Fibroblast of mammary gland (primary cell): ENCODE data around the gene RYR1.
A peak's percentile ranks its signal among the peaks of the same experiment; 100 is the strongest.

Experiments
- DNase-seq: peaks from one replicate; pipeline ENCODE4 v3.0.0-alpha.2; 2010; ENCODE audit warnings: low read depth
- H3K4me3 ChIP-seq: 2 replicates; pipeline ENCODE4 v1.5.1; 2011; ENCODE audit warnings: low read depth, mild to moderate bottlenecking, low read length, moderate library complexity; ENCODE audit not compliant: control insufficient read depth
- CTCF ChIP-seq: conservative IDR thresholded peaks from 2 replicates; pipeline ENCODE4 v1.5.1; 2011; ENCODE audit warnings: low read depth, low read length, inconsistent platforms; ENCODE audit not compliant: control insufficient read depth, insufficient read depth

RYR1 gene

GRCh38 chr19:38503077-38503410 lies 69.6 kb downstream of the RYR1 start:
- no peak overlapping the region for H3K4me3 ChIP-seq
- DNase-seq = no peak
- TF ChIP-seq CTCF = no peak

- H3K4me3 ChIP-seq = no peak overlapping the region
- no peak for DNase-seq
- TF ChIP-seq CTCF = no peak
These were observed 72.5 kb downstream of the RYR1 start for GRCh38 chr19:38505958-38506357.

DNA sequence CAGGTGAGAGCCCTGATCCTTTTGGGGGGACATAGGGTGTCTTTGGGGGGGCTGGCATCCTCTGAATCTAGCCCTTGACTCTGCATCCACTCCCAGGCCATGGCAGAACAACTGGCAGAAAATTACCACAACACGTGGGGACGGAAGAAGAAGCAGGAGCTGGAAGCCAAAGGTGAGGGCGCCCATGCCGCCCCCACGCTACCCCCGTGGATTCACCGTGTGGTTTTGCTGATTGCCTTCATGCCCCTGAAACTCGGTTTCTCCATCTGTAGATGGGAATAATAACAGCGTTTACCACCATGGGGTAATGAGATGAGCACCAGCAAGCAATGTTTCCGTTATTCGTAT lies 72.9 kb downstream of the RYR1 start:
- no peak for TF ChIP-seq CTCF
- H3K4me3 ChIP-seq = no peak overlapping the region

DNA sequence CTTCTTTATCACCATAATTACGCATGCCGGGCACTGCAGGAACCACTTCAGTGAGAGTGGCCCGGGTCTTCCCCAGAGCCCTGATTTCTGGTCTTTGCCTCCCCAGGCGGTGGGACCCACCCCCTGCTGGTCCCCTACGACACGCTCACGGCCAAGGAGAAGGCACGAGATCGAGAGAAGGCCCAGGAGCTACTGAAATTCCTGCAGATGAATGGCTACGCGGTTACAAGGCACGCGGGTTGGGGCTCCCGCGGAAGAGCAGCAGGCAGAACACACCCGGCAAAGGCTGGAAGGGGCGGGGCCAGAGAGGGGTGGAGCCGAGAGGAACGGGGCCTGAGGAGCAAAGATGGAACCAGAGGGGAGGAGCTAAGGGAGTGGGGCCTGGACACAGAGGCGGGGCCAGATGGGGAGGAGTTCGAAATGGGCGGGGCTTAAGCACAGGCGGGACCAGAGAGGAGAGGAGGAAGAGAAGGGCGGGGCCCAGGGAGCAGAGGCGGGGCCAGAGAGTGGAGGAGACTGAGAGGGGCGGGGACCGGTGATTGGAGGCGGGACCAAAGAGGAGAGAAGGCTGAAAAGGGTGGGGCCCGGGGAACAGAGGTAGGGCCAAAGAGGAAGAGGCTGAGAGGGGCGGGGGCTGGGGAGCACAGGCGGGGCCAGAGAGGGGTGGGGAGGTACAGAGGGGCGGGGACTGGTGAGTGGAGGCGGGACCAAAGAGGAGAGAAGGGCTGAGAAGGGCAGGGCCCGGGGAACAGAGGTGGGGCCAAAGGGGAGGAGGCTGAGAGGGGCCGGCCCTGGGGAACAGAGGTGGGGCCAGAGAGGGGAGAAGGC lies 73.4 kb downstream of the RYR1 start:
- no peak for TF ChIP-seq CTCF
- no peak overlapping the region for H3K4me3 ChIP-seq
- DNase-seq = peak; percentile 59

More for the DNA sequence above, 72.9 kb downstream of the RYR1 start:
- DNase-seq = no peak

DNA sequence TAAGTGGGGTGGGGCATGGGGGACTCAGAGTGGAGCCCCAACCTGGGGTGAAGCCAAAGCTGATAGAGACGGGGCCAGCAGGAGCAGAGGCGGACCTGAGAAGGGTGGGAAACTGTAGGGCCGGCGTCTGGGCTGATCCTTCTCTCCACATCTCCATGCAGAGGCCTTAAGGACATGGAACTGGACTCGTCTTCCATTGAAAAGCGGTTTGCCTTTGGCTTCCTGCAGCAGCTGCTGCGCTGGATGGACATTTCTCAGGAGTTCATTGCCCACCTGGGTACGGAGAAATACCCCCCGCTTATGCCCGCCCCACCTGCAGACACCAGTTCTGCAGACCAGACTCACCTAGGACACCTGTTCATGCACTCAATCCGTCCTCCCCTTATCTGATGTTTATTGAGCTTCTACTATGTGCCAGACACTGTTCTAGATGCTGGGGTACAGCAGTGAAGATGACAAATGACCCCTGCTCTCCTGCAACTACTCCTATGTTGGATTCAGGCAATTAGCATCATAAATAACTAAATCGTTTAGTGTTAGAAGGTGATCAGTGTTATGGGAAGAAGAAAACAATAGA lies 74.1 kb downstream of the RYR1 start:
- no peak for DNase-seq
- H3K4me3 ChIP-seq = no peak overlapping the region
- no peak for TF ChIP-seq CTCF

DNA sequence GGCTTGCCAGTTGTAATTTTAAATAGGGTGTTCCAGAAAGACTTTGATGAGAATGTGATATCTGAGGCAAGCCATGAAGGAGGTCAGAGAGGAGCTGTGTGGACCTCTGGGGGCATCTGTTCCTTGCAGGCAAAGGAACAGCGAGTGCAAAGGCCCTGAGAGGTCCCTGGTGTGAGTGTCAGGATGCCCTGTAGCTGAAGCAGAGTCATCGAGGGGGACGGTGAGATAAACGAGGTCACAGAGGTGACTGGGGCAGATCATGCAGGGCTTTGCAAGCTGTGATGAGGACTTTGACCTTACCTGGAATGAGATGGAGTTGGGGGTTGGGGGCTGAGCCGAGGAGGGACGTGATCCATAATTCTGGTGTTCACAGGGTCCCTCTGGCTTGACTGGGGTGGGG lies 75.0 kb downstream of the RYR1 start:
- no peak for DNase-seq
- no peak overlapping the region for H3K4me3 ChIP-seq
- no peak for TF ChIP-seq CTCF
